ENCODE results near the gene ATXN7L2.

Gene ATXN7L2

GRCh38 chr1:109538827-109539555, 55.3 kb downstream of the ATXN7L2 start:
- no peak for DNase-seq
- Mint-ChIP-seq H3K4me1 (ENCODE audit: low read depth in 2 of 2) (no peaks in the 10 kb centered on the region), H3K36me3 (ENCODE audit: insufficient read depth) (peaks cover 4% of the 10 kb centered on the region), H3K27ac (no peak overlapping the region), H3K4me3 (no peak overlapping the region), H3K27me3 (no peaks in the 10 kb centered on the region), H3K9me3 (no peaks in the 10 kb centered on the region)
- ATAC-seq (replicated peaks): no peak

- no peaks in the 10 kb centered on the region for H3K27me3 Mint-ChIP-seq
- peaks cover 4% of the 10 kb centered on the region for H3K36me3 Mint-ChIP-seq (ENCODE audit: insufficient read depth)
- H3K9me3 Mint-ChIP-seq: no peaks in the 10 kb centered on the region
- ATAC-seq (replicated peaks) (no peak), DNase-seq (no peak)
- no peaks in the 10 kb centered on the region for H3K4me1 Mint-ChIP-seq (ENCODE audit: low read depth in 2 of 2)
- no peak within 1 kb of the TSS for H3K27ac Mint-ChIP-seq
- H3K4me3 Mint-ChIP-seq: no peak within 1 kb of the TSS
Observed at GRCh38 chr1:109539676-109540075, 56.0 kb downstream of the ATXN7L2 start, which contains the start of gene GPR61. Gene GPR61, plus strand, starts transcription at chr1:109539872. Its CDS starts 3,151 bp downstream, at chr1:109543023.

DNA sequence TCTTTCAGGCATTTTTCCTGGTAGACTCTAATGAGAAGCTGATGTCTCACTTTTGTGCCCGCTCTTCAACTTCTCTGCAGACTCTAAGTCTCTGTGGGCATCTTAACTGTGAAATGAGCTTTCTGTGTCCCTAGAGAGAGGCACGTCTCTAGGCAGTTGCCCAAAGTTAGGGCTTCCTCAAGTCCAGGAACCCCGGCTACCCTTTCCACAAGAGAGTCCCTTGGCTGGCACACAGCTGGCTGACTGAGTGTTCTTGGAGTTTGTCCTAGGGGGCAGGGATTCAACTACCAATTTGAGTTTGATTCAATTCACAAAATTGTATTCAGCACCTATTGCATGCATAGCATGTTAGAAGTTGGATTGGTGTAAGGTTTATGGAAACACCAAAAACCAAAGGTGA, 57.4 kb downstream of the ATXN7L2 start:
- Mint-ChIP-seq H3K27me3 (no peaks in the 10 kb centered on the region), H3K9me3 (no peaks in the 10 kb centered on the region), H3K36me3 (ENCODE audit: insufficient read depth) (peaks cover 4% of the 10 kb centered on the region), H3K27ac (no peak overlapping the region), H3K4me1 (ENCODE audit: low read depth in 2 of 2) (peaks cover 0 to under 1% of the 10 kb centered on the region in 2 donors), H3K4me3 (no peak overlapping the region)
- ATAC-seq (replicated peaks) (no peak), DNase-seq (no peak)
